ENCODE measurements around the gene PDE5A.
"Not testable (repeated sequence)": the region's sequence is repeated elsewhere in the genome, so short reads cannot be mapped to it uniquely, and the experiment has no call there.

The PDE5A gene
- total RNA-seq, result 0.85 to 9.5 (median 1.5) reads per million in 3 experiments

DNA sequence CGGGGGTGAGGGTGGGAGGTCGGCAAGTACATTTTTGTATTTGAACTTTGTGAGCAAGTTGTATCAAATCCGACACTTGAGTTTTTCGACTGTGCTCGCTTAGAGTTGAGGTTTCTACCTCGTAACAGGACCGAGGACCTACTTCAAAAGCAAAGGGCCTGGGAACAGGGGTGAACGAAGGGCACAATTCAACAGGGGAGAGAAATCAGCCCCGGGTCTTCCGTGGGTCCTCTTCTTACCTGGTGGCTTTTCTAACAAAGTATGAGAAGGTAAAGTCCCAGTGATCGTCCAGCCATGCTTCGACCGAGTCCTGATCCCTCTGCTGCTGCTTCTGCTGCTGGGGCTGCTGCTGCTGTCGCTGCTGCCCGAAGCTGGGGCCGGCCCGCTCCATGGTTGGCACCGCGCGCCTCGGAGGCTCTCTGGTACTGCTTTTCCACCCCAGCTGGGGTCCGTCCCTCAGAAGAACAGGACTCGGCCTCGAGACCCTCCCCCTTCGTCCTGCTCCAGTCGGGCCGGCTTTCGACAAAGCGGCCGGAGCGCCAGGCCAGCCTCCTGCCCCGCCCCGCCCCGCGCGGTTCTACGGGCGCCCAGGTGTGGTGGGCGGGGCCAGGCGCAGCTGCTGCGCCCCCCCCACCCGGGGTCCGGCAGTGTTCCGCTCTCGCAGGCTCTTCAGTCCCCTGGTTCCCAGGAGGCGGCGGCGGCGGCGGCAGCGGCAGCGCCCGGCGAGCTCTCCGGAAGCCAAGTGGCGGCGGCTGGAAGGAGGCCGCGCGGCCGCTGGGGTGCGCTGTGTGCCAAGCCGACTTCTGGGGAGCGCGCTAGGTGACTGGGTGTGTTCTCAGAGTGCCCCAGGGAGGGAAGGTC lies at the start of gene PDE5A:
Gene PDE5A (minus strand): TSS at position 524 of the 861 bp plus-strand sequence. CDS start 133 bp downstream, at position 391.
- peak; percentile 66 for DNase-seq

DNA sequence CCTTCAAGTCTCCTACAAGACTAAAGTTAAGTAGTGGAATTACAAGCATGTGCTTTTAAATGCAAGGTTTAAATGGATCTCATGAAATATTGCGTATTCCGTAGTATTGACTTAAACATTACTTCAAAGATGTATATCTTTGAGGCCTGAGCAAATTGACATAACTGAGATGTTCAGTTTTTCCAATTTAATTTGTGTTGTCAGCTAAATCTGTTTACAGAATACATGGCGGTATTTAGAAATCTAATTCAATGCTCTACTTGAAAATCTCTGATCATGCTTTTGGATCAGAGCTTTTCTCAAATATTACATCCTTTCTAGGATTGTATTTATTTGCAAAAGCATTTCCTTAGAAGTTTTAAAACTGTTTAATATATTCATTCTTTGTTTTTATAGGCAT lies 47.5 kb upstream of the PDE5A start:
- DNase-seq, result no peak

DNA sequence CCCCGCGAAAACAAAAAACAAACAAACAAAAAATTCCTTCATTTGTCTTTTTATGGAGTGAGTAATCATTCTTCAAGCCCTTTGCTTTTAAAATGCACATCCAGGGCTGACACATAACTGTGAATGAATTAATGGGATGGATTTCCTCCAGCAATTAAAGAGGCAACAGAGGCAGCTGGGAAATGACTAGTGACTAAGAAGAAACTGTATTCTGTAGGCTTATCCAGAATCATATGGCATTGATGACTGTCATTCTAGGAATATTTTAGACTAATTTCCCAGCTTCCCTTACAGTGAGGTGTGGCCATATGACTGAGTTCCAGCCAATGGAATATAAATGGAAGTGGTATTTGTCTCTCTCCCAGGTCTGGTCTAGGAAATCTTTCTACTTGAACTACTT lies 46.8 kb upstream of the PDE5A start:
- DNase-seq, result no peak

DNA sequence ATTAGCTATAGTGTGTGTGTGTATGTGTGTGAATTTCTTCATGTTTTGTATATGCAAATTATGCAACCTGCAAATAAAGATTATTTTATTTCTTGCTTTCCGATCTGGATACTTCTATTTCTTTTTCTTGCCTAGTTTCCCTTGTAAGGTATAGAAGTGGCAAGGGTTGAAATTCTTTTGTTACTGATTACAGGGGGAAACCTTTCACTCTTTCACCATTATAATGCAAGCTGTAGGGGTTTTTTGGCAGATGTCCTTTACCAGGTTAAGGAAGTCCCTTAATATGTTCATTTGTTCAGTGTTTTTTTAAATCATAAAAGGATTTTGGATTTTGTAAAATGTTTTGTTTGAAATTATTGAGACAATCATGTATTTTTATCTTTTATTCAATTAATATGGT lies 44.3 kb upstream of the PDE5A start:
- DNase-seq, result no peak

DNA sequence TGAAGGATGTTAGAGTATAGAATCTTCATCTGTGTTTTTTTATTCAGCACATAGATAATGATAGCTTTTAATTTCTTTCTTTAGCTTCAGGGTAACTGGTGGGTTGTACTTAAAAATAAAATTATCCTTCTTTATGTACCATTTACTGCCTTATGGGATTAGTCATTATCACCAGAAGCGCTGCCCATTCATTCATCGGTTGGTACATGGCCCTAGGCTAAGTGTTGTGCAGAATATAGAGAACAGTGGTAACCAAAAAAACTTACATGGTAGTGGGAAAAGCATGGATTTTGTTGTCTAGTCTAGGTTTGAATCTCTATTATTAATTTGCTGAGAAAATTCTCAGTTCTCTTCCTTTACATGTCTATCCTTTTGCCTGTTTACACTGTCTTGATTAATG lies 43.5 kb upstream of the PDE5A start:
- DNase-seq, result no peak

DNA sequence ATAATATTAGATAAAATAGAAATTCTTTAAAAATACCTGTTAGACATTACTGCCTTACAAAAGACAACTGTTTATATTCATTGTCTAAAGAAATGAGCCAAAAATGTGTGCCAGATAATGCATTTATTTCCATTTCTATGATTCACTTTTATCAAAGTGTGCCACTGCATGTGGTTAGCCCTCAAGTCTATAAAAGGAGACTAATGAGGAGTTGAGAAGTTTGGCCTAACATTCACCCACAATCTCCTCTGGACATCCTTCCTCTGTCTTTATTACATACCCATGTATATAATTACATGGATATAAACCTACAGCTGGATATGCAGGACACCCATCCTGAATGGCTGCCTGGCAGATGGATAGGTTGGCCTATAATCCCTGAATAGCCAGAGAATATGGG lies 42.6 kb upstream of the PDE5A start:
- no peak for DNase-seq

DNA sequence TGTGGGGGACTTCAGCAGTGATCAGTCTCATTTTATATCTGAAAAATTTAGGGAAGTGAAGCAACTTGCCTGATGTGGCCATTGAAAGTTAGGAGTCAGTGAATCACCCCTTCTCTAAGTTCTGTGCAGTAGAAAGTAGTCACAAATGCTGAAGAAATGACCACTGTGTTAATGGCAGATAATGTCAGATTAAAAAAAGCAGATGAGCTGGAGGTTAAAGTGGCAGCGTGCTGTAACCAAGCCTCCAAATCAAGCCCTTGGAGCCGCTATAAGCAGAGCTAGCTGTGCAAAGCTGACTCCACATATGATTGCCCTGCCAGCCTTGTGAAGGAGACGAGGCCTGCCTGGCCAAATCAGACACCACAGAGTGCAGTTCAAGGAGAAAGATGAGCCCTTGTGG lies 39.2 kb upstream of the PDE5A start:
- DNase-seq, result no peak

DNA sequence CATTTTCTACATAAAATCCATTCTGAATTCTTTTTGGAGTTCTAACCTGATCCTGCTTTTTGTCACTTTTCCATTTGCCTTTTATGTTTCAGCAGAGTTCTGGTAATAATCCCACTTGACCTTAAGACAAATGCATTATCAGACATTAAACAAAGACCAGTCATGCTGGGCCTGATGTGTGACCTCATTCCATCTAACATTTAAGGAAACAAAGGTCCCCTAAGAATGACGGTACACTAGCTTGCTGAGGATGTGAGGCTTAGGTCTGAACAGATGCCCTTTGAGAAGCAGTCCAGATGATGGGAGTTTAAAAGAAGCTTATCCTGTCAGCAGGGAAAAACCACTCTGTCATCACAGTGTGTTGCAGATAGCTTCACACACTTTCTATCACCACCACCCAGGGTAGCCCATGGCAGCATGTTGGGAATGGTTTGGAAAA lies 38.1 kb upstream of the PDE5A start:
- DNase-seq, result no peak

DNA sequence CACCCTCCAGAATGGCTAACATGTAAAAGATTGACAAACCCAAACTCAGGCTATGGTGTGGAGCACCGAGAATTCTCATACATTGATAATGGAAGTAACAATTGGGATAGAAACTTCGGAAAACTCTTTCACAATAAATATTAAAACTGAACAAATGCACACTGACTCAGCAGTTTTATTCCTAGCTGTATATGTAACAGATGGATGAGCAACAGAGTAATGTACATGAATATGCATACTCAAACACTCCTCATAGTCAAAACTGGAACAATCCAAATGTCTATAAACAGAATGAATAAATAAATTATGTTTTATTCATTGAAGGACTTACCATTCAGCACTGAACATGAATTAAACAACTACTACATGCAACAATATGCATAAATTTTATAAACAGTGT lies 37.1 kb upstream of the PDE5A start:
- no peak for DNase-seq

DNA sequence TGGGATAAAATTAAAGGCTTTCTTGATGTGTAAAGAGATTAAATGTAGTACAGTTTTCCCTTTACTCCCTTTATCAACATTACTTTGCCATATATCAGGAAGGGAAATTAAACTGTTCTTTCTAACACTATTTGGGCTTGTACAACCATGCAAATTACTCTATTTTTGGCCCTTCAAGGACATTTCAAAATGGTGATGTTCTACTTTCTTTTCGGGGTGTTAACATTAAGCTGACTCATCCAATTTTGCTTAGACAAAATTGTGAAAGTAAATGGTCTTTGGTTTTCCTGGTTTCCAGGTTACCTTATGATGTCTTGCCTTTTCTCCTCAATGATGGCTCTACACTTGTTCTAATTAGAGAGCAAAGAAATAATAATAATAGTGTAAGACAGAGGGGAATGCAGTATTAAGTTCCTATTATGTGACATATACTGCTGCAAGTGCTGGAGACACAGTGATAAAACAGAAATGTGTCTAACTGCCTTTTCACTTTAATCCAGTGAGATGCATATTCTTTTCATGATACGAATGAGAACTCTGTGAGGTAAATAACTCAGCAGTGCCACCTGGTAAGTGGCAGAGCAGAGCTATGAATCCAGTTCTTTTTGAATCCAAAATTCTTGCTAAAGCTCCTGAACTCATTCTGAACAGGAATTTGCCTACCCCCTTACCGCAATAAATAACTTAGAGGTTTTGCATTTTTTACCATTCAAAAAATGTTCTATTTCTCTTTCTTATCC lies 35.7 kb upstream of the PDE5A start:
- no peak for DNase-seq

DNA sequence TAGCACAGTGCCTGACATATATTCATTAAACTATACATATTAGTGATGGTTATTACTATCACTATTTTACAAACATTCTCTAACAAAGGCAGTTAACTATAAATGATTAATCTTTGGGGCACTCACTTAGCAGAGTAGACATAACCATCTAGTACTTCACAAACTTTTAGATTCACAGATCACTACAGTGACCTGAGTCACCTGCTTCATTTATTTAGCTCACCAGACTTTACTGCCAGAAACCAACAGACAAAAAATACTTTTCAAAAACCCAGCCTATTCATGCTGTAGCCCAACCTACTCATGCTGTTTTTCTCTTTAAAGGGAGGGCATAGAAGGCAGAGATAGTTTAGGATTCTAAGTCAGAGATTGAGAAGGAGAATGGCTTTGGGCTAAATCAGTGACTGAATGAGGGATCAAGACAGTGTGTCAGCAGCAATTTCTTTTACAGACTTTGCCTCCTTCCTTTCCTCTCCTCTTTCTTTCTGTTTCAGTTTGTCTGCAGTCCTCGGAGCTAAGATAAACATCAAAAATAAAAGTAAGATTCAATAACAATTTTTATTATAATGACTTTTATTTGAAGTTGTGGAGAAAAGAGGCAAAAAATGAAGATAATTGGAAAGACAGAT lies 34.7 kb upstream of the PDE5A start:
- no peak for DNase-seq

DNA sequence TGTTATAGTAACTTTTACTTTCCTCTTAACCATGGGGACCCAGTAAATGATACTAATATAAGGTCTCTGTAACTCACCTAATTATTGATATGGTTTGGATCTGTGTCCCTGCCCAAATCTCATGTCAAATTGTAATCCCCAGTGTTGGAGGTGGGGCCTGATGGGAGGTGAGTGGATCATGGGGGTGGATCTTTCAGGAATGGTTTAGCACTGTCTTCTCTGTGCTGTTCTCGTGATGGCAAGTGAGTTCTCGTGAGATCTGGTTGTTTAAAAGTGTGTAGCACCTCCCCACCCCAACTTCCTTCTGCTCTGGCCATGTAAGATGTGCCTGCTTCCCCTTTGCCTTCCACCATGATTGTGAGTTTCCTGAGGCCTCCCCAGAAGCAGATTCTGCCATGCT lies 34.0 kb upstream of the PDE5A start:
- DNase-seq, result not testable (repeated sequence)

DNA sequence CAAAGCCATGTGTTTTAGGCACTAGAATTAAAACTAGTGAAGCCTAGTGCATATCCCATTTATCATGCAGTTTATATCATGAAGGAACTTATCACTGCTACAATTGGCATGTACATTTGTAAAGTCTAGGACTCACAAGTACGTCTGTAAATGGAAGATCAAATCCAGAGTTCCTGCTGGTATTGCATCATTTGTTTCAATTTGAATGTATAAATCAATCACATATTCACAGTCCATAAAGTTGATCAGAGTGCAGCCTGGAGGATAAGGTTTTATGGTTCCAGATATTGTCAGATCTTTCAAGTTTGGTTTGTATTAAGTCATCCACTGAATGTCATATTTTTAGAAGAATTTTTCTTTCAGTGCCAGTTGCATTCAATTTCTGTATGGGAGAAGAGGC lies 32.6 kb upstream of the PDE5A start:
- no peak for DNase-seq

DNA sequence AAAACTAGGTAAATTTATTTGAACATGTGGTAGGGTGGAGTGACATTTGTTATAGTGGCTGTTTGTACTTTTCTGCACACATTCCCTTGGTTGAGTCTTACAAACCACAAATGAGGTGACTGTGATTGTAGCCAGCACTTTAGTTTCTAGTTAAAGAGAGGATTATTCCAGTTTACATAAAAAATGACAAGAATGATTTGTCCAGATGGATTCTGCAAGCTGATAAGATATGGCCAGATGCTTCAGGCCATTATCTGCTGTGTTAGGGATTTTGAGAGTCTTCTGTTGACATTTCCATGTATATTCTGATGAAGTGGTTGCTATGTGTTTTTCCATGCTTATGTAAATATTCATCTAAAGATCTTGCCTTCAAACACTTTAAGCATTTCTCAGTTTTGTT lies 31.0 kb upstream of the PDE5A start:
- DNase-seq, result no peak

DNA sequence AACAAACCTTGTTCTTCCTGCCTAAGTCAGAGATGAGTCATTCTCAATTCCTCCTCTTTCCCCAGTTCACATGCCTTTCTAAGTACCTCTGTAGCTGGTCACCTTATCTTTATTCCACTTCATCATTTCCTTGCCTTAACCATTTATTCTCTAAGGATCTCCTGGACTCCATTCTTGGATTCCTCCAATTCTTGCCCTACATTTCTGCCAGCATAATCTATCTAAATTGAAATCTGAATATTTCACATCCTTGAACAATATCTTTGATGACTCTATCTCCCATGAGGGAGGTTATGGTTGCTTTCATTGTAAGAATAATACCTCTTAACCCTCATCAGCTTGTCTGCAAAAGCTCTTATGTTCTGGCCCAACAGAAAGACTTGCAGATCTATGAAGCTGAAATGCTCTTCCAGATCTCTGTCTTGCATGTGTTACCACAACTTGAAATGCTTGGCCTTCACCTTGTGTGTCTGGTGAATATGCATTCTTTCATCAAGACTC lies 28.6 kb upstream of the PDE5A start:
- DNase-seq, result no peak

DNA sequence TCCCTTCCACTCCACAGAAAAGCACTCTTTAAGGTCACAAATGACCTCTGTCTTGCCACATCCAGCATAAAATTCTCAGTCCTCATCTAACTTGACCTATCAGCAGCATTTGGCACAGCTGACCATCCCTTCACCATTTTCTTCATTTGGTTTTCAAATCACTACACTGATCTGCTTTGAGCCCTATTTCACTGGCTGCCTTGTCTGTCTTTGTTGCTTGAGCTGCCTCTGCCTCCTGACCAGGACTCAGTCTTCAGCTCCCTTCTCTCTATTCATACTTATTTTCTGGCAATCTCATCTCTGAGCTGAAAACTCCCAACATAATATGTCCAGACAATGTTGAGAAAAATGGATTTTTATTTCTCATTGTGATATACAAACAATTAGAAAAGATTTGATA lies 27.7 kb upstream of the PDE5A start:
- DNase-seq, result no peak

DNA sequence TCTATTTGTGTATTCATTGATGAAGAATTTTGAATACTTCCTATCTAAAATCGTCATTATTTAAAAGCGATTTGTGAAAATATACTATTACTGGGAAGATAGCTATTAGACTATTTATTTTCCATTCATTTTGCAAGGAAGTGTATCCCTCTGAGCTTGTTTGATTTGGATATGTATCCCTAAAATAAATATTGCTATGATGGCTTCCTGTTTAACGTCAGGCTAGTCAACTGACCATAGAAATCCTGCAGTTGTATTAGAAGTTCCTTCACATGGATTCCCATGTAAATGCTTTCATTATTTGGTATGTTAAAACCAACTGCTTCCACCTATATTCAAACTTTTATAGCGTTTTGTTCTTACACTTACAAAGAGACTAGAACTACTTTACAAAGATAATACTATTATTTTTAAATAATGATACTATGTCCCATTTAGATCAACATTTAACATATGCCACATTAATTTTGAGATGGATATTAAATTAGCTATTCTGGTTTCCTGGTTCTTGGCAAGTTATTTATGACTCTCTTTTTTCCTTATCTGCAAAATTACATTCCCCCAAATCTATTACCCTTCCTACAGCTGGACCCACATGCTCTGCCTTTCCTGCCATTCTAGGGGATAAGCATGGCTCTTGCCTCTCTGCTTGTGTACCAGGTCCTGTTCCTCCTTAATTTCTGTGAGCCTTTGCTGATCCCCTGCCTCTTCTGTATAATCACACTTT lies 26.7 kb upstream of the PDE5A start:
- DNase-seq, result no peak

DNA sequence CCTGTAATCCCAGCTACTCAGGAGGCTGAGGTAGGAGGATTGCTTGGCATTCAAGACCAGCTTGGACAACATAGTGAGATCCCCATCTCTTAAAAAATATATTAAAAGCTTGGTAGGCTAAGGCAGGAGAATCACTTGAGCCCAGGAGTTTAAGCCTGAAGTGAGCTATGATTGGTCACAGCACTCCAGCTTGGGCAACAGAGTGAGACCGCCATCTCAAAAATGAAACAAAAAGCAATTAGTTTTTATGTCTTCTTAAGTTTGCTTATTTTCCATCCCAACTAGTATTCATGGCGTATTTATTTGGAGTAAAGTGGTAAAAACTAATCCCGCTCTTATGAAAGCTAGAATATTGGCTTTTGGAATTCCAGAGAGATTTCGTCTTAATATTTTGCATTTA lies 25.4 kb upstream of the PDE5A start:
- DNase-seq, result no peak

DNA sequence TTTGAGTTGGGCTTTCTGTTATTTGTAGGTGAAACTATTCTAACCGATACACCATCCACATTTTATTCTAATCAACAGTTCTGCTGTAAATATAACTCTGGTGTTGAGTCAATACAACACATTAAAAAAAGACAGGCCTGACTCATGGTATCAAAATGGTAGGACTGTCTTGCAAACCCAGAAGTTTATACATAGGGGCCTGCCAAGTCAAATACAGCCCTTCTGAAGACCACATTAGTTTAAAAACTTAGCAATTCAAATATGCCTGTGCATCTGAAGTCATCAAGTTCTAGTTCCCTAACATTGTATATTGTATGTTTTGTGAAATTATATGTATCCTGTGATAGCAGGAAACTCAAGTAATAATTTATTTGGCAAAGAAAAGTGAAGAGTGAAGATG lies 24.4 kb upstream of the PDE5A start:
- no peak for DNase-seq

DNA sequence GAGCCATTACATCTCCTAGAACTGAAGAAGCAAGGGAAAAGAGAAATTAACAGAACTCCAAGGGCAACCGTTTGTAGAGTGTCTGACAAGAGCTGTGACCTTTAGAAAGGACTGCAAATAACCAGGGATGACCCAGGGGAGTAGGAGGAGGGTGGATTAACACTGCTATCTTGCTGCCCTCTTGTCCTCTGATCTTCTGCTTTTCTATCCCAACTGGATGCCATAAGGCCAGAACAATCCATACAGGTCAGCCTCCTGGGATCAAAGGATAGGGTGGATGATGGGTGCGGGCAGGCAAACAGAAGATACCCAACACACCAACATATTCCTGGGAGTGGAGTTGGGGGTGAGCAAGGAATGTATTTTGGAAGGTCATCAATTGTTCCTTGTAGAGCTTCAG lies 19.8 kb upstream of the PDE5A start:
- DNase-seq, result no peak

DNA sequence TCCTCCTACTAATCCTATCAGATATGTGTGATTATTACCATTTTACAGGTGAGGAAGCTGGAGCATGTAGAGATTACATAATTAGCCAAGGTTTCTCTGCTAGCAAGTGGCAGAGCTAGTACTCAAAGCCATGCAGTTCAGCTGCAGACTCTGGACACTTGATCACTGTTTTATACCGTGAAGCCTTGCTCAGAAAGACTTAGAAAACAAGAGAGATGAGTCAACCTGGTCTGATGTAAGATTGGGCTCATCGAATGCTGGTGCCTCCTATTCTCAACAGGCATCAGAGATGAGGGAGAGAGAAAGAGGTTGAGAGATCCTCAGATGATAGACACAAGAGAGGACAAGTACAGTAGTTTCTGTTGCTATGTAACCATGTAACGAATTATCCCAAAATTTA lies 19.0 kb upstream of the PDE5A start:
- DNase-seq, result no peak

DNA sequence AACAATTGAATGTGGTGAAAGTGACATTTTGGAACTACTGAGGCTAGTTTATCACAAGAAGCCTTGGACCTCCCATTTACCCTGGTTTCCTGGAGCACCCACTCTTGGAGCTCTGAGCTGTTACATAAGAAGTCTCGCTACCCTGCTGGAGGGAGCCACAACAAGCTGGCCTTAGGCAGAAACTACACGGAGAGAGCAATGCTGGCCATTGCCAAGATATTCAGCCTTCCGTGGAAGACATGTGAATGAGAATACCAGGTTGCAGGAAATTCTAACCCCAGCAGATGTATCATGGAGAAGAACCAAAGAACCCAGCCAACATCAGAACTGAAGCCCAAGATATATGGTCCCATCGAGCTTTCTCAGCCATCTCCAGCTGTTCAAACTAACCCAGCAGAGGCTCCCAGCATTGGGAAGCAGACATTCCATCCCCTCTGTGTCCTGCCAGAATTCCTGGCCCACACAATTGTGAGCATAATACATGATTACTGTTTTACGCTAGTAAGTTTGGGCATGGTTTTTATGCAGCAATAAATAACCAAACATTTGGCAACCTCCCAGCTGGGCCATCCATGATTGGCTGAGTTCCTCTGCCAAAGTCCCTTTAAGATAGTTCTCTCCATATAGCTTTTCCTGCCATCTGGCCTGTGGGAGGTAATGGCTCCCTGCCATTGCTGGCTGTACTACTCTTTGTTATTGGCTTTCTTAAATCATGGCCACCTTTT lies 17.9 kb upstream of the PDE5A start:
- DNase-seq, result no peak
